SH-SY5Y (cell line): ENCODE data around the gene ACSL6.

Experiments
- GATA2 ChIP-seq: IDR thresholded peaks from 2 replicates; pipeline ENCODE4 v1.6.1; 2011; ENCODE audit warnings: mild to moderate bottlenecking, low read depth, low read length
- GATA3 ChIP-seq: IDR thresholded peaks from 2 replicates; pipeline ENCODE4 v1.6.1; 2011; ENCODE audit warnings: low read depth, mild to moderate bottlenecking, low read length, moderate library complexity

Gene ACSL6

GRCh38 chr5:131947445-131947844, 64.0 kb downstream of the ACSL6 start:
- TF ChIP-seq GATA2 (no peak), GATA3 (no peak)

DNA sequence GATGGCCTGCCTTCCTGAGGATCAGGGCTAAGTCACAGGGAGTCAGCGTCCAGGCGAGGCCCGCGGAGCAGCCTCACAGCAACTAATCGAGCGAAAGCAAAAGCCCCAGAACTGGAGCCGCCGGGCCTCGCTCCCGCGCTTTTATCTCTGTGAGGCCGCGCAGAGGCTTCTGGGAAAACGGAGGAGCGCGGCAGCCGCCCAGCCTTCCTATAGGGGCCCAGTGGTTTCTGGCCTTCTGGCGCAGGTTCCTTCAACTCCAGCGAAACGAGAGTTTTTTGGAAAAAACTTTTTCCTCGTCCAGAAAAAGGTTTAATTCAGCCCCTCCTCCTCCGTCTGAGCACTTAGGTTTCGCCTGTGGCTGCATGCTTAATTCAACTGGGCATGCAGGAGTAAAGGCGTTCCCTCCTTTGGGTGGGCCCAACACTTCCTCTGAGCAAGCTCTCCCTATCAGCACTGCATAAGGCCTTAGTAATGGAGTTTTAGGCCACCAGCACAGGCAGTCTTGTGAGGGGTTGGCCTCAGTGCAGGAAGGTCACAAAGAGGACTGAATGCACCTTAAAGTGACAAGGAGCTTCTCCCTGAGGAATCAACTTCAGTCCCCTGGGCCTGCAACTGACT, 65.8 kb downstream of the ACSL6 start, which contains the start of gene MEIKIN:
Gene MEIKIN (minus strand): TSS at position 113 of the 618 bp plus-strand sequence. CDS start 158 bp downstream, outside the sequence.
- no peak for TF ChIP-seq GATA3
- no peak for TF ChIP-seq GATA2

DNA sequence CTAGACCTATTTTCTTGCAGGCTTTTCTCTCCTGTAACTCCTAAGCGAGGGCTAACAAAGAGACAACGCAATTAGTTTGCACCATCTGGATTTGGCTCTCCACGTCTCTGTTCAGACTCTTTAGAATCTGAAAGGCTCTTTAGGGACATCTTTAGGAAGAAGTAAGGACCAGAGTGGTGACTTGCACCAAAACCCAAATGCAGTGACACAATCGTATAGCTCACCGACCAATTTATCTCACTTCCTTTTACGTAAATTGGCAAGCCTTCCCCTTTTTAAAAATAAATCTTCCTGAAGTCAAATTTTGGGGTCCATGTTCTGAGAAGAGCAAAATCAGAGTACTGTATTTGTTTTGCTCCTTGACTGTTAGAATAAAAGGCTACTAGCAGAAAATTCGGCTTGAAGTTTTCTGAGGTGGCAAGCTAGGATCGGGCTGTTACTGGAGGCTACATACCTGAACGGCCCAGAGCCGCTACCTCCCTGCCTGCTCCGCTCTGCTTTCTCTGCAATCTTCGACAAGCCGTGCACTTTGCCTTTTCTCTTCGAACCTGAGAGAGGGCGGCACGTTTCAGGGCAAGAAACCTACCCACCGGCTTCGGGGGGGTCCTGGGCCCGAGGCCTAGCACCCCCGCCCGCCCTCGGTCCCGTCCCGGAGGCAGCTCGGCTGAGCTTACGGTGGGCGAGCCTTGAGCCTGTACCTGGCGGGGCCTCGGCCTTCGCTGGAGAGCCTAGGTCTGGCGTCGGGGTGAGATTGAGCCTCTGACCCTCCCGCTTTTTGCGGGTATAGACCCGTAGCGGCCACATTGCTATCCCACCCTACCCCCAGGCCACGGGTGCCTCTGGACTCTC, 66.5 kb downstream of the ACSL6 start:
- no peak for TF ChIP-seq GATA2
- no peak for TF ChIP-seq GATA3

- TF ChIP-seq GATA3 (no peak), GATA2 (no peak)
Observed at GRCh38 chr5:131943916-131944315, 67.5 kb downstream of the ACSL6 start.

- no peak for TF ChIP-seq GATA3
- no peak for TF ChIP-seq GATA2
Observed at GRCh38 chr5:131942016-131942415, 69.4 kb downstream of the ACSL6 start.

DNA sequence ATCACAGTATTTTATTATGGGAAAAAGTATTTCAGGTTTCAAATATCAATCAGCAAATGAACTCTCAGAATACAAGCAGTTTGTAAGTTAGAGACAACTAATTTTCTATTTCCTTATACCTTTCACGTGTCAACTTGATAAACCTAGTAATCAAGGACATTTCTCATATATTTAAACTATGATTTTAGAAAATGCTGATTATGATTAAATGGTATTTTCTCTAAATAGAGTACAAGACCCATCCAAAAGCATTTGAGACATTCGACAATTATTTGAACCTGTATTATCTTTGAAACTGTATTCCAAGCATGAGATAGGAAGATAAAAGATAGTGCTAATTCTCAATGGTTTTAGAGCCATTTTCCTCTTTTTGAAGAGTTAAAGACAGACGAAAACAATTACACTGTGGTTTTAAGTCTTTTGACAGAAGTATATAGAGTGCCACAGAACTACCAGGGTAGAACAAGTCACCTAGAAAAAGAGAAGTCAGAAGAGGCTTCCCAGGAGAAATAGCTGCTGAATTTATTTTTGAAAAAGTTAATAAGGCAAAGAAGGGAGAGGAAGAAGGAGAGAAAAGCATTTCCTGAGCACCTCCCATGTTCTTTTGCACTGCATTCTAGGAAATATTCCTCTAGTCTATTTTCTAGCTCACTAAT, 71.6 kb downstream of the ACSL6 start:
- TF ChIP-seq GATA2 (no peak), GATA3 (no peak)

DNA sequence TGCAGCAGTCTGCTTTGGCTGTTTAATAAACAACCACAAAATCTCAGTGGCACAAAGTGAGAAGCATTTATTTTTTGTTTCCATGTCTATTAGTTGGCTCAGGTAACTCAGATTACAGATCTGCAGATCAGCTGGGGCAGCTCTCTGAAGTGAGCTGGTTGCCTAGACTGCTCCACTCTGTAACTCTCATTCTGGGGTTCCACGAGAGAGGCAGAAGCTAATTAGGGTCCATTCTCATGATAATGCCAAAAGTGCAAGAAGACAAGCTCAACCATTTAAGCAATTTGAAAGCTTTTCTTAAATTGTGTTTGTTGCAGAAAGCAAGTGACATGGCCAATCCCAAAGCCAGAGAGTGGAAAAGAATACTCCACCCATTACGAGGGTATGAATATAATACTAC, 79.2 kb downstream of the ACSL6 start:
- TF ChIP-seq GATA2 (no peak), GATA3 (no peak)

- TF ChIP-seq GATA3 (no peak), GATA2 (no peak)
Observed at GRCh38 chr5:131928957-131929356, 82.5 kb downstream of the ACSL6 start.

GRCh38 chr5:131926168-131926567, 85.3 kb downstream of the ACSL6 start:
- no peak for TF ChIP-seq GATA3
- no peak for TF ChIP-seq GATA2

- TF ChIP-seq GATA2, result no peak
- TF ChIP-seq GATA3, result no peak
Observed at GRCh38 chr5:131916481-131916880, 95.0 kb downstream of the ACSL6 start.

DNA sequence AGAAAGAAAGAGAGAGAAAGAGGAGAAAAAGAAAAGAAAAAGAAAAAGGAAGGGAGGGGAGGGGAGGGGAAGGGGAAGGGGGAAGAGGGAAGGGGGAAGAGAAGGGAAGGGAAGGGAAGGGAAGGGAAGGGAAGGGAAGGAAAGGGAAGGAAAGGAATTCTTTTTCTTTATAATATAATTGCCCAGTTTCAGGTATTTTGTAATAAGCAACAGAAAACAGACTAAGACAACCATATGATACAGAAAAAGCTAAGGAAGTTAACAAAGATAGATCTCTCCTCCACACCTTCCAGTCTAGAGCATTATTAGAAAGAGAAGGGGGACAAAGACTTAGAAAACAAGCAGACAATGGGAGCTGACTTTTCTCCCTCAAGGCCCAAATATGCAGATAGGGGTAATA, 97.0 kb downstream of the ACSL6 start:
- no peak for TF ChIP-seq GATA3
- TF ChIP-seq GATA2, result no peak

DNA sequence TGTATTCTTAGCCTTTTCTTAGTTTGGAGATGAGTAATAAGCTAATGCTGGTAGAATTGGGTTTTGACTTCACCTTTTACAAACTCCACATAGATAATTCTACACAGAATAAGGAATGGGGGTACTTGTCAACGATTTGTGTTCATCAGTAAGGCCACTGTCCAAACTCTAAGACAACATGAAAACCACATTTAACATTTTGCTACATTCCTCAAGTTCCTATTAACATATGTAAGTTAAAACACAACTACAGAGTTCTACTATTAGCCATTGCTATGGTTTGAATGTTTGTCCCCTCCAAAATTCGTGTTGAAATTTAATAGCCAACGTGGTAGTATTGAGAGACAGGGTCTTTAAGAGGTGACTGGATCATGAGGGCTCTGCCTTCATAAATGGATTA, 97.9 kb downstream of the ACSL6 start:
- no peak for TF ChIP-seq GATA2
- TF ChIP-seq GATA3, result no peak

- TF ChIP-seq GATA3, result no peak
Observed at GRCh38 chr5:131906668-131907067, 104.8 kb downstream of the ACSL6 start.
